Measurements from ENCODE around the gene CCN5.

Gene CCN5

DNA sequence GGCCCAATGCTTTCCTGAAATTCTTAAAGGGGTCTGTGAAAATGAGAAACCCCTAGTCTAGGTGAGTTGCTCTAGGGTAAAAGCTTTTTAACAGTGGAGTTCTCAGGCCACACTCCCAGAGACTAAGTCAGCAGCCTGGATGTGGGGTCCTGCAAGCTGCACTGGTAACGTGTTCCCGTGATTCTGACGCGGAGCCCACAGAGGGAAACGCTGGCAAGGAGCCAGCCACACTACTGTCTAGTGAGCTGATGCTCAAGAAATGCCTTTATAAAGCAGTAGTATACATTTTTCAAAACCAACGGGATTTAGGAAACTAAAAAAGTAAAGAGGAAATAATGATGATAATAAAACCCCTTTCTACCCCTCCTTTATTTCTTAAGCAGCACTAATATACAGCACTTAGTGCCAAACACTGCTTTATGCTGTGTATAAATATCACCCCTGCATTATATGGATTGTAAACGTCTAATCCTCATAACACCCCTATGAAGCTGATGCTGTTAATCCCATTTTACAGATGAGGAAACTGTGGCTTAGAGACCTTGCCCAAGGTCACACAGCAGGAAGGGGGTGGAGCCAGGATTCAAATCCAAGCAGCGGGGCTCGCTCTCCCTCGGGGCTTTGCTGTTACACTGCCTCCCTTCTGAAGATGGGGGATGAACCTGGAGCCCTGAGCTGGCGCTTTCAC lies 55.5 kb downstream of the CCN5 start:
- Histone ChIP-seq H3K9ac (ENCODE audit: low read length) (no peak overlapping the region), H4K20me1 (ENCODE audit: insufficient read depth, low read length) (no peaks in the 10 kb centered on the region), H3K9me3 (ENCODE audit: low read length) (no peaks in the 10 kb centered on the region), H3K4me2 (ENCODE audit: low read length) (peak overlapping the region; percentile 1; the same call in 1 of the 2 replicates), H3K27ac (ENCODE audit: low read depth, low read length, poor library complexity, severe bottlenecking) (peak overlapping the region; percentile 84), H3K4me1 (ENCODE audit: insufficient read depth, low read length, severe bottlenecking) (peaks cover 32% of the 10 kb centered on the region), H3F3A (ENCODE audit: insufficient read depth, low read length) (no peaks in the 10 kb centered on the region), H3K27me3 (ENCODE audit: insufficient read depth, low read length) (no peaks in the 10 kb centered on the region), H2AFZ (ENCODE audit: low read length) (no peak overlapping the region), H3K36me3 (ENCODE audit: insufficient read depth, low read length) (no peaks in the 10 kb centered on the region), H3K9me2 (ENCODE audit: low read depth, low read length) (no peaks in the 10 kb centered on the region), H3K4me3 (ENCODE audit: low read depth, low read length, poor library complexity, severe bottlenecking) (no peak overlapping the region), H3K79me2 (ENCODE audit: insufficient read depth, low read length) (no peaks in the 10 kb centered on the region)
- TF ChIP-seq, protein P1, sequence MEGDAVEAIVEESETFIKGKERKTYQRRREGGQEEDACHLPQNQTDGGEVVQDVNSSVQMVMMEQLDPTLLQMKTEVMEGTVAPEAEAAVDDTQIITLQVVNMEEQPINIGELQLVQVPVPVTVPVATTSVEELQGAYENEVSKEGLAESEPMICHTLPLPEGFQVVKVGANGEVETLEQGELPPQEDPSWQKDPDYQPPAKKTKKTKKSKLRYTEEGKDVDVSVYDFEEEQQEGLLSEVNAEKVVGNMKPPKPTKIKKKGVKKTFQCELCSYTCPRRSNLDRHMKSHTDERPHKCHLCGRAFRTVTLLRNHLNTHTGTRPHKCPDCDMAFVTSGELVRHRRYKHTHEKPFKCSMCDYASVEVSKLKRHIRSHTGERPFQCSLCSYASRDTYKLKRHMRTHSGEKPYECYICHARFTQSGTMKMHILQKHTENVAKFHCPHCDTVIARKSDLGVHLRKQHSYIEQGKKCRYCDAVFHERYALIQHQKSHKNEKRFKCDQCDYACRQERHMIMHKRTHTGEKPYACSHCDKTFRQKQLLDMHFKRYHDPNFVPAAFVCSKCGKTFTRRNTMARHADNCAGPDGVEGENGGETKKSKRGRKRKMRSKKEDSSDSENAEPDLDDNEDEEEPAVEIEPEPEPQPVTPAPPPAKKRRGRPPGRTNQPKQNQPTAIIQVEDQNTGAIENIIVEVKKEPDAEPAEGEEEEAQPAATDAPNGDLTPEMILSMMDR (IDR thresholded peaks at IDR 0.05; ENCODE audit: low read length): no peak
- no peak for TF ChIP-seq EZH2 (IDR thresholded peaks at IDR 0.05; ENCODE audit: borderline replicate concordance, low read length)

DNA sequence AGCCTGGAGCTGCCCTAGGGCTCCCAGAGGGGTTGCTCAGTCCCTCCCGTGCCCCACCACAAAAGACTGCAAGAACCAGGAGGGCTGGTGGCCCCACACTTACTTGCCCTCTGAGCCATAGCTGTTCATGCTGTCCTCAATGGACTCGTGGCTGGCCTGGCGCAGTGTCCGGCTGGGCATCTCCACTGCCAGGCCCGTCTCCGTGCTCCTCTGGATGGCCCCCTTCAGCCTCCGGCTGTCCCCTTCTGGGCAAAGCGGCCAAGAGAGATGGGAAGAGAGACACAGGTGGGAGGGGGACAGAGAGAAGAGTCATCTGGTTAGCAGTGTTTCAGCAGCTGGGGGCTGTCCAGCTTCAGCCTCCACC lies 56.0 kb downstream of the CCN5 start:
- peaks cover 32% of the 10 kb centered on the region for H3K4me1 ChIP-seq (ENCODE audit: insufficient read depth, low read length, severe bottlenecking)
- peak overlapping the region; percentile 1; the same call in 1 of the 2 replicates for H3K4me2 ChIP-seq (ENCODE audit: low read length)
- H3K36me3 ChIP-seq (ENCODE audit: insufficient read depth, low read length): no peaks in the 10 kb centered on the region
- H3K9me3 ChIP-seq (ENCODE audit: low read length): no peaks in the 10 kb centered on the region
- no peaks in the 10 kb centered on the region for H3K9me2 ChIP-seq (ENCODE audit: low read depth, low read length)
- no peak overlapping the region for H3K27ac ChIP-seq (ENCODE audit: low read depth, low read length, poor library complexity, severe bottlenecking)
- no peak overlapping the region for H3K4me3 ChIP-seq (ENCODE audit: low read depth, low read length, poor library complexity, severe bottlenecking)
- H2AFZ ChIP-seq (ENCODE audit: low read length): no peak overlapping the region
- no peaks in the 10 kb centered on the region for H3K79me2 ChIP-seq (ENCODE audit: insufficient read depth, low read length)
- H3K9ac ChIP-seq (ENCODE audit: low read length): no peak overlapping the region
- H4K20me1 ChIP-seq (ENCODE audit: insufficient read depth, low read length): no peaks in the 10 kb centered on the region
- TF ChIP-seq, protein P1 (IDR thresholded peaks at IDR 0.05; ENCODE audit: low read length): no peak
- TF ChIP-seq EZH2 (IDR thresholded peaks at IDR 0.05; ENCODE audit: borderline replicate concordance, low read length): no peak
- H3K27me3 ChIP-seq (ENCODE audit: insufficient read depth, low read length): no peaks in the 10 kb centered on the region
- H3F3A ChIP-seq (ENCODE audit: insufficient read depth, low read length): no peaks in the 10 kb centered on the region

DNA sequence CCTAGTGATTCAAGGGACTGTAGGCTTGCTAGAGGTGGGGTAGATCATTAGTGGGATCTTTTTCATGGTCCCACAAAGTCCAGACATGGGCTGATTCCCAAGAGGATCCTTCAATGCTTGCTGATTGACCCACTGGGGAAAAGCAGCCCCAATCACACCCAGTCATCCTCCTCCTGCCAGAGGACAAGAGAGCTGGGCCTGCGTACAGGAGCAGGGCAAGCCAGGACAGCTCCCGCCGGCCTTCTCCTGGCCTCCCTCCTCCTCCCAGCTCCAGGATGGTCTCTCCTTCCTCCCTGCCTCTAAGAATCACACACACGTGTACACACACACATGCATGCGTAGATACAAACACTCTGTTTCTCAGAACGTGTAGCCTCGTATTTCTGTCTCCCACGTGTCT lies 57.5 kb downstream of the CCN5 start:
- Histone ChIP-seq H3K9me2 (ENCODE audit: low read depth, low read length) (no peaks in the 10 kb centered on the region), H3K36me3 (ENCODE audit: insufficient read depth, low read length) (no peaks in the 10 kb centered on the region), H4K20me1 (ENCODE audit: insufficient read depth, low read length) (no peaks in the 10 kb centered on the region), H3K4me1 (ENCODE audit: insufficient read depth, low read length, severe bottlenecking) (peaks cover 32% of the 10 kb centered on the region), H3K4me2 (ENCODE audit: low read length) (no peak overlapping the region), H3K79me2 (ENCODE audit: insufficient read depth, low read length) (no peaks in the 10 kb centered on the region), H3K27me3 (ENCODE audit: insufficient read depth, low read length) (no peaks in the 10 kb centered on the region), H3K27ac (ENCODE audit: low read depth, low read length, poor library complexity, severe bottlenecking) (no peak overlapping the region), H3F3A (ENCODE audit: insufficient read depth, low read length) (no peaks in the 10 kb centered on the region), H3K9ac (ENCODE audit: low read length) (no peak overlapping the region), H2AFZ (ENCODE audit: low read length) (no peak overlapping the region), H3K4me3 (ENCODE audit: low read depth, low read length, poor library complexity, severe bottlenecking) (no peak overlapping the region), H3K9me3 (ENCODE audit: low read length) (no peaks in the 10 kb centered on the region)
- TF ChIP-seq, protein P1 (IDR thresholded peaks at IDR 0.05; ENCODE audit: low read length): no peak
- TF ChIP-seq EZH2 (IDR thresholded peaks at IDR 0.05; ENCODE audit: borderline replicate concordance, low read length): no peak

Measured in OCI-LY1 (cell line).